ENCODE data around the gene FLT4. TPM values are rescaled to one million over a fixed set of nuclear protein-coding genes. Genes with fewer than 3 reads are reported as not detected.

FLT4 gene
- total RNA-seq, 1 donor from 2014 or later = 6.1 TPM

- TF ChIP-seq CTCF (IDR thresholded peaks at IDR 0.05; ENCODE audit: borderline replicate concordance) = no peak
Observed at GRCh38 chr5:180632768-180633167, 16.6 kb downstream of the FLT4 start.

GRCh38 chr5:180631549-180632383, 17.6 kb downstream of the FLT4 start:
- Histone ChIP-seq H3K9me3 (replicated peaks) (no peaks in the 10 kb centered on the region), H3K27me3 (ENCODE audit: low read depth) (peaks cover 24% of the 10 kb centered on the region), H3K4me1 (peaks cover 9% of the 10 kb centered on the region), H3K27ac (replicated peaks) (peak overlapping the region; percentile 36), H3K4me3 (no peak overlapping the region), H3K36me3 (no peaks in the 10 kb centered on the region)
- intact Hi-C loops (cut with micrococcal nuclease) = no loop called here
- no peak for DNase-seq
- TF ChIP-seq CTCF (IDR thresholded peaks at IDR 0.05; ENCODE audit: borderline replicate concordance) = no peak

More at GRCh38 chr5:180632768-180633167, 16.6 kb downstream of the FLT4 start:
- no peak for DNase-seq
- Histone ChIP-seq H3K4me1 (peaks cover 9% of the 10 kb centered on the region), H3K4me3 (no peak overlapping the region), H3K27me3 (ENCODE audit: low read depth) (peaks cover 24% of the 10 kb centered on the region), H3K36me3 (no peaks in the 10 kb centered on the region), H3K9me3 (replicated peaks) (no peaks in the 10 kb centered on the region), H3K27ac (replicated peaks) (peak overlapping the region; percentile 36)
- intact Hi-C loops (cut with micrococcal nuclease) = no loop called here

GRCh38 chr5:180630426-180630825, 19.0 kb downstream of the FLT4 start:
- no peak overlapping the region for H3K4me3 ChIP-seq
- H3K9me3 ChIP-seq (replicated peaks) = no peaks in the 10 kb centered on the region
- H3K27me3 ChIP-seq (ENCODE audit: low read depth) = peaks cover 24% of the 10 kb centered on the region
- DNase-seq = no peak
- H3K36me3 ChIP-seq = no peaks in the 10 kb centered on the region
- intact Hi-C loops (cut with micrococcal nuclease) = no loop called here
- TF ChIP-seq CTCF (IDR thresholded peaks at IDR 0.05; ENCODE audit: borderline replicate concordance) = no peak
- H3K4me1 ChIP-seq = peaks cover 9% of the 10 kb centered on the region
- no peak overlapping the region for H3K27ac ChIP-seq (replicated peaks)

- Histone ChIP-seq H3K9me3 (replicated peaks) (no peaks in the 10 kb centered on the region), H3K27me3 (ENCODE audit: low read depth) (peaks cover 24% of the 10 kb centered on the region), H3K4me1 (peaks cover 9% of the 10 kb centered on the region), H3K36me3 (no peaks in the 10 kb centered on the region), H3K4me3 (no peak overlapping the region), H3K27ac (replicated peaks) (no peak overlapping the region)
- TF ChIP-seq CTCF (IDR thresholded peaks at IDR 0.05; ENCODE audit: borderline replicate concordance) = no peak
- DNase-seq = no peak
- intact Hi-C loops (cut with micrococcal nuclease) = no loop called here
Observed at GRCh38 chr5:180629831-180630382, 19.5 kb downstream of the FLT4 start.

- Histone ChIP-seq H3K4me1 (peaks cover 15% of the 10 kb centered on the region), H3K9me3 (replicated peaks) (no peaks in the 10 kb centered on the region), H3K36me3 (no peaks in the 10 kb centered on the region), H3K27ac (replicated peaks) (no peak overlapping the region), H3K4me3 (no peak overlapping the region), H3K27me3 (ENCODE audit: low read depth) (peaks cover 24% of the 10 kb centered on the region)
- DNase-seq = no peak
- TF ChIP-seq CTCF (IDR thresholded peaks at IDR 0.05; ENCODE audit: borderline replicate concordance) = no peak
- intact Hi-C loops (cut with micrococcal nuclease) = no loop called here
Observed at GRCh38 chr5:180628827-180629750, 20.3 kb downstream of the FLT4 start.
